DMS114 treated with DMSO at 0.1 percent for 48 hours (cell line): Measurements from ENCODE around the gene ALDH8A1.
"Not testable (repeated sequence)": the region's sequence is repeated elsewhere in the genome, so short reads cannot be mapped to it uniquely, and the experiment has no call there.

Experiments used
- DNase-seq: peaks from one replicate; lab custom pipeline; 2025; ENCODE audit not compliant: unreplicated experiment; lab: John Stamatoyannopoulos, UW

ALDH8A1 gene

GRCh38 chr6:134911547-134911946, 38.4 kb downstream of the ALDH8A1 start:
- no peak for DNase-seq

DNA sequence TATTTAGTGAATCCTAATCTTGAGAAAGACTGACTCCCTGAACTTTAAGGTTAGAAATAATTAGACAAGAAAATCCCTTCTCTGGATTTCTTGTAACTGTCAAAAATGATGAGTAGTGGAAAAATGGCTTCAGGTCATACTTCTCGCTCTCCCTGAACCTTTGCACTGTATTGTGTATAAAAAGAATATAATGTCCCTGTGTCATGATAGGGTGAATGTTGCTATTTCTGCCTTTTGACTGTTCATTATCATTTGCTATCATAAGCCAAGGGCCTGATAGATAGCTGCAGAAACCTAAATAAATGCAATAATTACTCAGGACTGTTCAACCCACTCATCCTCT, 39.3 kb downstream of the ALDH8A1 start:
- DNase-seq = no peak

DNA sequence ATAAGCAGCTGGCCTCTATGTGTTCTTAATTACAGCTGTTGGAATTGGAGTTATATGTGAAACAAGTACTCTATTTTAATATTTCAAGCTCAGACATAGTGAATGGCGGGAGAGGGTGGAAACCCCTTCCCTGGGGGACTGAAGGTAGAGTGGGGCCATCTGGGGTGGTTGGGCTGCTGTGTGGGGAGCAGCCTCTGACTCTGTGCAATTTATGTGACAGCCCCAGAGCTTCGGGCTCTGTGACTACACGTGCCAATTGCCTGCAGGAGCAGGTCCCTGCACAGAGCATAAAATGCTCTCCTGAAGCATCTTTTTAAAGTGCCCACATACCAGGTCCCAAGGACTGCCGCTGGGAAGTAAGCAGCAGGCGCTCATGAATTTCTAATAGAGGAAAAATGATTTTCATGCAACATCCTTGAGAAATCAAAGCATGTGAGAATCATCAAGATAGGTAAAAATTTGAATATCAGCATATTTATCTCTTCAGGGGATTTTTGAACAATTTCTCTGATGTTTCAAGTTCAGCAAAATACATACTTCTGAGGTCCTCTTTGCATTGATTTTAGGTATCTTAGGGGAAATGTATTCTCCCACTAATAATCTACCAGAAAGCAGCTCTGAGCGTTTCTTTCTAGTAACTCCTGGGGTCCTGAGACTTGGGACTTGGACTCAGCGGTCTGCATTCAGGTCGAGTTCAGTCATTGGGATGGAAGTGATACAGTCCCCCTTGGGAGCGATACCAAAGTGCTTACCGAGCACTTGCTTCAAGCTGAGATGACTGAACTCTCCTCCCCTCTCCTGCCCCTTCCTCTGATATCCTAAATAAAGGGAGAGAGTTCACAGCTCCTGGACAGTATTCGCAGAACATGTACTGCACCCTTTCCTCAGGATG, 40.0 kb downstream of the ALDH8A1 start:
- DNase-seq = no peak

DNA sequence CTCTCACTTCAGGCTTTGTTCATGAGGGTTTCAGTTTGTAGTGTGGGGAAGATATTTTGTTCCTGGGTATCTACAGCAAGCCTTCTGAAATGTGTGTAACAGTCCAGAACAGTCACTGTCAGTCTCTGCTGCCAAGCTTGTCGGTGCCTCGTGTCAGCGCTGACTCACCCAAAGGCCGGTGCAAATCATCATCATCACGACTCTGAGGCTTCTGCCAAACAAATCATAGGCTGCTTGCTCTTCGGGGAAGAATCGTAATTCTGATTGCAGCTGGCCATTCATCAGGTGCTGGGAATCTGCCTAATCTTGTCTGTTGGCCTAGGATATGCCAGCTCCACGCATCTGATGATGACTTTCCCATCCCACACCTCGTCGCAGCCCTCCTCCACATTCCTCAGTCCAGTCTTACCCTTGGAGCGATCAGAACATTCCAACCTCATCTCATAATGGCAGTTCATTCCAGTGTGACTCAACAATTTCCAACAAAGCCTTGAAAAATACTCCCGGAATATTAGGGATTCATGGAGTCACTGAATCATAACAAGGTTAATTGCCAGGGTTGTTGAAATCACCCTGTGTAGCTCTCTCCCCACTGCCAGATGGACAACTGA, 40.9 kb downstream of the ALDH8A1 start:
- no peak for DNase-seq

DNA sequence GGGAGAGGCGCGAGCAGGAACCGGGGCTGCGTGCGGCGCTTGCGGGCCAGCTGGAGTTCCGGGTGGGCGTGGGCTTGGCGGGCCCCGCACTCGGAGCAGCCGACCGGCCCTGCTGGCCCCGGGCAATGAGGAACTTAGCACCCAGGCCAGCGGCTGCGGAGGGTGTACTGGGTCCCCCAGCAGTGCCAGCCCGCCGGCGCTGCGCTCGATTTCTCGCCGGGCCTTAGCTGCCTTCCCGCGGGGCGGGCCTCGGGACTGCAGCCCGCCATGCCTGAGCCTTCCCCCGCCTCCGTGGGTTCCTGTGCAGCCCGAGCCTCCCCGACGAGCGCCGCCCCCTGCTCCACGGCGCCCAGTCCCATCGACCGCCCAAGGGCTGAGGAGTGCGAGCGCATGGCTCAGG, 45.2 kb downstream of the ALDH8A1 start:
- DNase-seq = not testable (repeated sequence)

GRCh38 chr6:134903448-134903847, 46.5 kb downstream of the ALDH8A1 start:
- DNase-seq = no peak

DNA sequence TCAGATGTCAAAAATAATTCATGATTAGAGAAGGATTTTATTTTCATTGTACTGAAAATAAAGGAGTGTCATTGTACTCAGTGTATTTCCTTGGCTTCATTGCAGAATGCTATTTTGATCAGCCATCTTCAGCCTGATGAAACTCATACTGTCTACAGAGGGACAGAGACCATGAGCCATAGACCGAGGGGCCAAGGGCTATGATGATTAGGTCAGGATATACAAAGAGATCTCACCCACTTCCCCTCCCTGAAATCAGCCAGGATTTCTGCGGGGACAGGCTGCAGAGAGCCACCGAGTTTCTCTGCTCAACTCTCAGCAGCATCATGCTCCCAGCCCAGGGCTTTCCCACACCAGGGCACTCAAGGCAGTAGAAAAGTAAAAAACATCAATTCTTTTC, 47.0 kb downstream of the ALDH8A1 start:
- DNase-seq = no peak

GRCh38 chr6:134902074-134902861, 47.6 kb downstream of the ALDH8A1 start:
- no peak for DNase-seq

GRCh38 chr6:134898575-134898974, 51.3 kb downstream of the ALDH8A1 start:
- DNase-seq = no peak

- not testable (repeated sequence) for DNase-seq
Measured at GRCh38 chr6:134898166-134898565, 51.7 kb downstream of the ALDH8A1 start.

DNA sequence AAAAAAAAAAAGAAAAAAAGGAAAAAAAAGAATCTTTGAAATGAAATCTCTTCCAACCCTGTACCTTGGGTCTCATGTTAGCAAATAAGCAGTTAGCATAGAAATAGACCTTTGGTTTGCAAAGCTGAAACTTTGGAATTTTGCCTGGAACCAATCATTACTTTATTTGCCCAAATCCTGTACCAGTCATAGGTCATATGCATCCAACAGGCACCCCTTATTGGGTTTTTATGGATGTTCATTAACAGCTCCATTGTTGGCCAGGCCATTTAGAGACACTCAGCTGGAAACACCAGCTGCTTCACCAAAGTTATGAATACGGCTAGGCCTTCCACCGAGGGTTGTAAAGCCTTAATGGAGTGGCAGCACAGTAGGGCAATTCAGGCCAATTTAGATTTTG, 53.0 kb downstream of the ALDH8A1 start:
- no peak for DNase-seq

GRCh38 chr6:134894800-134895199, 55.1 kb downstream of the ALDH8A1 start:
- DNase-seq = no peak

GRCh38 chr6:134892362-134892761, 57.5 kb downstream of the ALDH8A1 start:
- DNase-seq = no peak

DNA sequence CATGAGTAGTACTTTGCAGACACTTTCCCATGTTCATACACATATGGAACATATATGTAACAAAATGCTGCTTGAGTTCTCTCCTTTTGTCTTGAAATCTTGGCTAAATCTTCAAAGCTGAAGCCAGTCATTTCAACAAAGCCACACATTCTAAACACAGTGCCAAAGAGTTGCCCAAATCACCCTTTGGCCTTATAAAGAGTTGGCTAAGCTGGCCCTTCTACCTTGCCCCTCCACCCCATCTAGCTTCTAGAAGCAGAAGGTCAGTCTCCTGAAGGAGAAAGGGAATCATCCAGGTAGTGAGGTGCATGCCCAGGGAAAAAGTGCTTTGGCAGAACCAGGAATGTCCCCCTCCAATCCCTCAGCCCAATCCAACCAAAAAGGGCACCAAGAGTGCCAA, 58.3 kb downstream of the ALDH8A1 start:
- DNase-seq = no peak

- DNase-seq = no peak
Measured at GRCh38 chr6:134888316-134888715, 61.6 kb downstream of the ALDH8A1 start.

- no peak for DNase-seq
Measured at GRCh38 chr6:134884752-134885151, 65.1 kb downstream of the ALDH8A1 start.

DNA sequence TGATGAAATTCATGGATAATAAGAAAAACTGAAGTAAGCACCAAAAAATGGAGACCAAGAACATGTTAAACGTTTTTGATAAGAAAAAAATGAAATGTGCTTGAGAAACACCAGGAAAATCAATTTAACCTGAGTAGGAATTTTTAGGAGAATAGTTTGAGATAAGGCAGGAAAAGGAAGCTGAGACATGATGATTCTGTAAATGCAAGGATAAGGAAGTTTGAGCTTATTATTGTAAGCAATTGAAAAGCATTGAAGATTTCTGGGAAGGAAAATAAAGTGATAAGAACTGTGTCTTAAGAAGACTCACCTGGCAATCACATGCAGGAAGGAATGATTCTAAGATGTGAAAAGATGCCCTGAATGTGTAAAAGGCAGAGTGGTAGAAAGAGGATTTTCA, 66.6 kb downstream of the ALDH8A1 start:
- DNase-seq = no peak

- DNase-seq = peak; percentile 16
Measured at GRCh38 chr6:134882426-134883038, 67.4 kb downstream of the ALDH8A1 start.

DNA sequence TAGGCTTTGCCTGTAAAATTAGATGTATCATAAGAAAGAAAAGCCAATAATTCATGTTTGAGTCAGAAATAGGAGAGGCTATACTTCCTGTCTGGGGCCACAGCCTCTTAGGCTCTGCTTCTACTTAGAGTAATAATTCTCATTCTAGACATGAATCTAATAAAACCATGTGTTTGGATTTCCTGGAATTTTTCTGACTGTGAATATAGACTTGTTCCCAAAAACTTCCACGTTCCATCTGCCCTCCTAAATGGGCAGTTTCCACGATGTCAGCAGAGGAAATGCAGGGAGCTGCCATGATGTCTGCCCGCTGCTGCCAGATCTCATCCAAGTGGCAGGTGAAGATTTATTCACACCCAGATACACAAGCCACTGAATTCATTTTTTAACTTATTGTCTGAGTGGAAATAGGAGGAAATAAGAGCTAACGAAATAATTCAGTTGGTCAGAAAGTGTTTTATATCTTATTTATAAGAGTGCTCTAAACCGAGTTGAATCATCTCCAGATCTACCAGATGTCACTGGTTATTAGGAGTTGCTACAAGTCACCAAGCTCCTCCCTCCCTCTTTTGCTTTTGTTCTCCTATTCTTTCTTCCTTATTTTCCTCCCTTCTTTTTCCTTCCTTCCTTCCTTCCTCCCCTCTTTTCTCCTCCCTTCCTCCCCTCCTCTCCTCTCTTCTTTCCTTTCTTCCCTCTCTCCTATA, 69.3 kb downstream of the ALDH8A1 start:
- no peak for DNase-seq

GRCh38 chr6:134878136-134878535, 71.8 kb downstream of the ALDH8A1 start:
- DNase-seq = no peak

DNA sequence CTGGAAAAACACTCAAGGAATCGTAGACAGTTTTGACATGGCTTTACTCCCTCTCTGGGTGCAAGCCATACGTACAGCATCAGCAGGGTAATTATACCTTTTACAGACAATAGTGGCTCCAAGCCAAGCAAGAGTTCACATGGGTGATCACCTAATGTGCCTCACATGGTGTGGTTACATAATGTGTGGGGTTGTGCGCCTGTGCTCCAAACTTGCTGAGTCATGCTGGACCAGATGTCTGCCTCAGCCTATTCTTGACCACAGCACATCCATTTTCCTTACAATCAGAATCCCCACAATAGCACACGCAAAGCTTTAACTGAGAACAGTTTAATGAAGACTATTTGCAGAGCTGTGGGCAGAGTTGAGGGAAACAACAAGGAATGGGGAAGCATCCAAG, 74.5 kb downstream of the ALDH8A1 start:
- DNase-seq = no peak
